GM12878 (cell line): ENCODE data around the gene EFHC1. TPM values are rescaled to one million over a fixed set of nuclear protein-coding genes. Genes with fewer than 3 reads are reported as not detected.

Source experiments
- BMI1 ChIP-seq: fragments of 450-650 bp; IDR thresholded peaks from 2 replicates; pipeline ENCODE4 v1.6.1; 2016; ENCODE audit warnings: mild to moderate bottlenecking, moderate library complexity, borderline replicate concordance
- CHD1 ChIP-seq: IDR thresholded peaks from 2 replicates; pipeline ENCODE4 v1.6.1; 2012; ENCODE audit warnings: low read depth, low read length, improper control_type of control experiment
- HDAC2 ChIP-seq: fragments of 200-600 bp; sonication (generic); IDR thresholded peaks from 2 replicates; pipeline ENCODE4 v1.6.1; 2017
- HDGF ChIP-seq: fragments of 450-650 bp; IDR thresholded peaks from 2 replicates; pipeline ENCODE4 v1.6.1; 2016; ENCODE audit warnings: antibody characterized with exemption
- IRF4 ChIP-seq: IDR thresholded peaks from 2 replicates; pipeline ENCODE4 v1.6.1; 2011; ENCODE audit warnings: low read depth, low read length
- JUND ChIP-seq: IDR thresholded peaks from 2 replicates; pipeline ENCODE4 v1.6.1; 2012; ENCODE audit warnings: low read depth, mild to moderate bottlenecking, low read length, improper control_type of control experiment, moderate library complexity
- KDM1A ChIP-seq: fragments of 200-600 bp; sonication (generic); IDR thresholded peaks from 2 replicates; pipeline ENCODE4 v1.6.1; 2016; ENCODE audit warnings: borderline replicate concordance
- NBN ChIP-seq: fragments of 450-650 bp; IDR thresholded peaks from 2 replicates; pipeline ENCODE4 v1.6.1; 2016
- NFIC ChIP-seq: IDR thresholded peaks from 2 replicates; pipeline ENCODE4 v1.6.1; 2012; ENCODE audit warnings: low read depth, mild to moderate bottlenecking, inconsistent platforms, low read length, moderate library complexity
- NR2C1 ChIP-seq: fragments of 450-650 bp; IDR thresholded peaks from 2 replicates; pipeline ENCODE4 v1.6.1; 2017; ENCODE audit warnings: antibody characterized with exemption, mild to moderate bottlenecking, moderate library complexity
- PML ChIP-seq: IDR thresholded peaks from 2 replicates; pipeline ENCODE4 v1.6.1; 2012; ENCODE audit warnings: low read length, inconsistent platforms
- POU2F2 ChIP-seq: IDR thresholded peaks from 3 replicates; pipeline ENCODE4 v1.6.1; 2011; ENCODE audit warnings: low read depth, mild to moderate bottlenecking, low read length, borderline replicate concordance
- RELA ChIP-seq: fragments of 450-650 bp; IDR thresholded peaks from 2 replicates; pipeline ENCODE4 v1.8.0; 2014; ENCODE audit warnings: borderline replicate concordance; ENCODE audit not compliant: partially characterized antibody
- RFX5 ChIP-seq: IDR thresholded peaks from 2 replicates; pipeline ENCODE4 v1.6.1; 2011; ENCODE audit warnings: low read depth, low read length, improper control_type of control experiment
- SIN3A ChIP-seq: IDR thresholded peaks from 2 replicates; pipeline ENCODE4 v1.6.1; 2012; ENCODE audit warnings: low read depth, low read length, improper control_type of control experiment
- STAT3 ChIP-seq: IDR thresholded peaks from 2 replicates; pipeline ENCODE4 v1.6.1; 2011; ENCODE audit warnings: low read depth, low read length, improper control_type of control experiment
- SUPT20H ChIP-seq: IDR thresholded peaks from 2 replicates; pipeline ENCODE4 v1.6.1; 2011; ENCODE audit warnings: low read depth, mild to moderate bottlenecking, low read length, moderate library complexity, borderline replicate concordance; ENCODE audit not compliant: control insufficient read depth
- TAF1 ChIP-seq: IDR thresholded peaks from 2 replicates; pipeline ENCODE4 v1.6.1; 2011; ENCODE audit warnings: mild to moderate bottlenecking, low read depth, low read length, borderline replicate concordance
- USF2 ChIP-seq: IDR thresholded peaks from 2 replicates; pipeline ENCODE4 v1.6.1; 2011; ENCODE audit warnings: low read depth, low read length, improper control_type of control experiment, borderline replicate concordance
- ZBTB4 ChIP-seq: fragments of 450-650 bp; formaldehyde crosslinking; IDR thresholded peaks from 2 replicates; pipeline ENCODE4 v1.4.0; 2022; ENCODE audit warnings: mild to moderate bottlenecking, moderate library complexity
- ZNF207 ChIP-seq: fragments of 450-650 bp; IDR thresholded peaks from 2 replicates; pipeline ENCODE4 v1.6.1; 2014; ENCODE audit warnings: antibody characterized with exemption, mild to moderate bottlenecking, borderline replicate concordance
- ZNF24 ChIP-seq: fragments of 450-650 bp; IDR thresholded peaks from 2 replicates; pipeline ENCODE4 v1.6.1; 2017; ENCODE audit warnings: antibody characterized with exemption, mild to moderate bottlenecking
- ZSCAN29 ChIP-seq: fragments of 450-650 bp; IDR thresholded peaks from 2 replicates; pipeline ENCODE4 v1.6.1; 2017; ENCODE audit warnings: mild to moderate bottlenecking, moderate library complexity
- polyA plus RNA-seq, 11 experiments: library from polyadenylated mRNA; depleted of rRNA in 4 of 11; unstranded in 6 of 11; stranded (reverse) in 5 of 11; fragments of >200 nt; fragmentation: Nextera tagmentation in 4 of 11; fragmentation: Illumina TruSeq in 1 of 11; extraction: Ambion mirVana in 4 of 11; extraction: Trizol in 1 of 11; gene quantifications; 1 replicate in 1 of 11; 2 replicates in 10 of 11; pipeline versions ENCODE4 v1.2.1 to v1.2.3, GENCODE V29; 2011 to 2016; ENCODE audit warnings: inconsistent platforms in 2 of 11, missing spikeins in 2 of 11, low read depth in 1 of 11
- total RNA-seq, 4 experiments: library from RNA; depleted of rRNA in 3 of 4; stranded (reverse); fragments of >200 nt in 3 of 4; fragmentation: Illumina TruSeq in 1 of 4; extraction: Trizol in 1 of 4; gene quantifications; 2 replicates each; pipeline versions ENCODE4 v1.2.1 to v1.2.3, GENCODE V29; 2013 to 2021
- TF ChIP-seq, protein P1 (sequence below): IDR thresholded peaks from 2 replicates; pipeline ENCODE4 v1.6.1; 2011; ENCODE audit warnings: borderline replicate concordance, low read depth, mild to moderate bottlenecking, moderate library complexity, mixed read lengths, low read length; ENCODE audit not compliant: insufficient read depth; ENCODE audit errors: extremely low read length
- TF ChIP-seq, protein P2 (sequence below): IDR thresholded peaks from 2 replicates; pipeline ENCODE4 v1.6.1; 2011; ENCODE audit warnings: mild to moderate bottlenecking, low read depth, low read length, moderate library complexity; ENCODE audit not compliant: insufficient replicate concordance

The EFHC1 gene
- total and polyA plus RNA-seq, 10 of the 15 experiments (the other 5 are each of a cell fraction or from before 2014, with no cell fraction given) = 5.5 to 14.5 (median 8.8) TPM

DNA sequence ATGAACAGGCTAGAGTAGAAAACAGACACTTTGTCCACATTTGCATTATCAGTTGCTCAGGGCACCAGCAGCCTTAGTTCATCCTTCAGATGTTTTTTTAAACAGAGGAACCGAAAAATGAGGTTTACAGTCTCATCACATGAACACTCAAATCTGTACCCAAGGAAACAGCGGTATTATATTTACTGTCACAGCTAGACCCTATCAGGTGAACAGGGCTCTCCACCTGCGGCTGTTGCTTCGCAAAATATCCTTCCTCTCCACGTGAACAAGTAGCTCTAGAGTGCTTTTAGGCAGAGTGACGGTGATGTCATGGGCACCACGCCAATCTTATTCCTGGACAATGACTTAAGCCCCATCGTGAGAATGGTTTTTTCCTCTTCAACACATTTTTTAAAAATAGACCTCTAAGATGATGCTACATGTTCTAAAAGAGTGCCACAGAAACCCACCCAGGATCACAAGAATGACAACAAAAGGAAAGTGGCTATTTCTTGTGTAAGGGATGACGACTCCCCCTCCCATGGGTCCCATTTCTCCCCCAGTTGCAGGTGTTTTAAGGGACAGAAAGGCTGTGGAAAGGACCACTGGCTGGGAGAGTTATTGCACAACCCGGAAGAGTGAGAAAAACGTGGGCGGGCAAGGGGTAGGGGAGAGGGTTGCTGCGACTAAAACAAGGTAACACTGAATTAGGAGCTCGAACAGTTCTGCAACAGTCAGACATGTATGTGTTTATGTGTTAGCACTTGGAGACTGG lies 77.7 kb downstream of the EFHC1 start (continued):
- no peak for TF ChIP-seq HDGF
- peak; percentile 20 for TF ChIP-seq RELA
- TF ChIP-seq NR2C1 = no peak
- peak; percentile 44; the same call in 1 of the 2 replicates for TF ChIP-seq BMI1
- peak; percentile 94 for TF ChIP-seq IRF4
- TF ChIP-seq HDAC2 = no peak
- peak; percentile 33; the same call in 1 of the 2 replicates for TF ChIP-seq USF2
- peak; percentile 55; the same call in 1 of the 2 replicates for TF ChIP-seq RFX5
- no peak for TF ChIP-seq SIN3A
- TF ChIP-seq, protein P1, sequence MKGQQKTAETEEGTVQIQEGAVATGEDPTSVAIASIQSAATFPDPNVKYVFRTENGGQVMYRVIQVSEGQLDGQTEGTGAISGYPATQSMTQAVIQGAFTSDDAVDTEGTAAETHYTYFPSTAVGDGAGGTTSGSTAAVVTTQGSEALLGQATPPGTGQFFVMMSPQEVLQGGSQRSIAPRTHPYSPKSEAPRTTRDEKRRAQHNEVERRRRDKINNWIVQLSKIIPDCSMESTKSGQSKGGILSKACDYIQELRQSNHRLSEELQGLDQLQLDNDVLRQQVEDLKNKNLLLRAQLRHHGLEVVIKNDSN = no peak
- TF ChIP-seq ZNF207 = no peak
- TF ChIP-seq CHD1 = no peak
- peak; percentile 98 for TF ChIP-seq NFIC
- no peak for TF ChIP-seq KDM1A
- peak; percentile 39; the same call in 1 of the 2 replicates for TF ChIP-seq TAF1
- peak; percentile 79 for TF ChIP-seq PML
- TF ChIP-seq STAT3 = peak; percentile 68; the same call in 1 of the 2 replicates
- peak; percentile 23; the same call in 1 of the 2 replicates for TF ChIP-seq NBN
- no peak for TF ChIP-seq ZSCAN29
- TF ChIP-seq, protein P2, sequence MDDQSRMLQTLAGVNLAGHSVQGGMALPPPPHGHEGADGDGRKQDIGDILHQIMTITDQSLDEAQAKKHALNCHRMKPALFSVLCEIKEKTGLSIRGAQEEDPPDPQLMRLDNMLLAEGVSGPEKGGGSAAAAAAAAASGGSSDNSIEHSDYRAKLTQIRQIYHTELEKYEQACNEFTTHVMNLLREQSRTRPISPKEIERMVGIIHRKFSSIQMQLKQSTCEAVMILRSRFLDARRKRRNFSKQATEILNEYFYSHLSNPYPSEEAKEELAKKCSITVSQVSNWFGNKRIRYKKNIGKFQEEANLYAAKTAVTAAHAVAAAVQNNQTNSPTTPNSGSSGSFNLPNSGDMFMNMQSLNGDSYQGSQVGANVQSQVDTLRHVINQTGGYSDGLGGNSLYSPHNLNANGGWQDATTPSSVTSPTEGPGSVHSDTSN = peak; percentile 45
- no peak for TF ChIP-seq ZBTB4
- peak; percentile 94 for TF ChIP-seq POU2F2
- TF ChIP-seq JUND = peak; percentile 19; the same call in 1 of the 2 replicates
- peak; percentile 84 for TF ChIP-seq ZNF24
- no peak for TF ChIP-seq SUPT20H
